HG02759 (cell line): ENCODE measurements around the gene PLEKHG3.

Source experiments
- ATAC-seq: cut with Tn5 transposase; IDR thresholded peaks from one replicate; pipeline ENCODE4 v1.9.1; 2021; ENCODE audit warnings: mild to moderate bottlenecking, moderate library complexity; ENCODE audit not compliant: unreplicated experiment

The PLEKHG3 gene

GRCh38 chr14:64706119-64706592 is 1.9 kb downstream of the PLEKHG3 start:
- ATAC-seq = no peak

DNA sequence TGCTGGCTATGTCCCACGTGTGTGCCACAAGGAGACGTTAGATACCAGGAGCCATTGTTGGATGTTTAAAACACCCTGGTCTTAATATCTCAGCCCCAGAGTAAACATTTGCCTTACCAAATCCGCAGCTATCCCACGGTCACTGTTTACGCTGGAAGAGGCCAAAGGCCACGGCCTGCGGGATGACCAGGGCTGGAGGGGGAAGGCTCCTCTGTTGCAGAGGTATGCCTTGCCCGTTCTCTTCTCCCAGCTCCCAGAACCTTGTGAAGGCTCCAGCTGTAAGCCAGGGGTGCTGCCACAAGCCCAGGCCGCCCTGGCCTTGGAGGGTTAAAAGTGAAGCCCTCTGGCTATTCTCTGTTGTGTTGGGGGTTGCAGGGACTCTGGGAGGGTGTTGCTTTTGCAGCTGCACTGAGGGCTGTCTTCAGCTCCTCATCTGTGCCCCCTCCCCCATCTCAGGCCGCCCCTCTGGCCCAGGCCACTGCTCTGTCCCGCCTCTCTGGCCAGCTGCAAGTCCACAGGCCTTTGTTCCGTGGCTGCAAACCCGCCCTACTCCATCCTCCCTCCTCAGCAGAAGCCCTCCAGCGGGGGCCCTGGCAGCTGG is 2.5 kb downstream of the PLEKHG3 start:
- no peak for ATAC-seq

DNA sequence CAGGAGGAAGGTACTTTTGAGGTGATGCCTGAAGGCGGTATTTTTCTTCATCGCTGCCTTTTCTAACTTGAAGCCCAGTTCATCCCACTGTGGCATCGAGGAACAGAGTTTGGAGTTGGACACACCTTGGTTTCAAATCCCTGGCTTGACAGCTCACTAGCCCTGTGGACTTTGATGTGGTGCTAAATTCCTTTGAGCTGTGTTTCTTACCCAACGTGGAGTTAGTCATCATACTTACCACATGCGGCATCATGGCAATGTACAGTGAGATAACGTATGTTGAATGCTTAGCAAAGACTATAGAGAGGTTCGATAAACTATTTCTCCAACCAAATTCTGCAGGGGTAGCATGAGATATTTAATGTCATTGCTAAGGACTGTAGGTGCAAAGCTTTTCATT is 3.4 kb downstream of the PLEKHG3 start:
- no peak for ATAC-seq

DNA sequence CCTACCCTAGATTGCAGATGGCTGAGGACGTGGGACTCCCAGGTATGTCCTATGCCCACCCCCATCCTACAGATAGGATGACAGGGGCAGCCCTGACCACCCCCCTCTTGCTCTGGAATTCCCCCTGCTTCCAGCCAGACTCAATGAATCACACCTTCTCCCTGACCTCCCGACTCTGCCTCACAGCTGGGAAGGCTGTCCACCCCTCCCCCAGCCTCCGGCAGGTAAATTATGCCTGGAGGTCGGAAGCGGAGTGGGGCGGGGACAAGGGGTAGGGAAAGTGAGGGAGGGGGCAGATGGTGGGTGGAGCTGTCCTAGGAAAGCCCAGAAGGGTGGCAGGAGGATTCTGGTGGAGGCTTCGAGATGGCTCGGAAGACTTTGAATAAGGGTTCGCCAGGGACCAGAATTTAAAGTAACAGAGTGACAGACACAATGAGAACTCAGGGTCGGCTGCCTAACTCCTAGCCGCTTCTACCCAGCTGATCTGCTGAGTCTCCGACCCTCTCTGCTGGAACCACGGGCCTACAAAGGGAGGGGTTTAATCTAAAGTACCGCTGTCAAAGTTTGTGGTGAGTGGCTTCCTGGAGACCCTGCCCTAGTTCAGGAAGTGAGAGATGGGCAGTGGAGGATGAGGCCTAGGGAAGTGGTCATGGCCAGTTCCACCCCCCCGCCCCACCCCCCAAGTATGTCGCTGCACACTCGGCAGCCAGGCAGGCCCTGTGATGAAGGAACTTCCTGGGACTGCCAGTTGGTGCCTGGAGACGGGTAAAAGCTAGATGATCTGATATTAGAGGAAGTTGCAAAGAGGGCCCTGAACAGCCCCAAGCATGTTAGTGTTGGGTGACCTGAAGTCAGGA is 4.2 kb downstream of the PLEKHG3 start:
- ATAC-seq = peak; percentile 33

DNA sequence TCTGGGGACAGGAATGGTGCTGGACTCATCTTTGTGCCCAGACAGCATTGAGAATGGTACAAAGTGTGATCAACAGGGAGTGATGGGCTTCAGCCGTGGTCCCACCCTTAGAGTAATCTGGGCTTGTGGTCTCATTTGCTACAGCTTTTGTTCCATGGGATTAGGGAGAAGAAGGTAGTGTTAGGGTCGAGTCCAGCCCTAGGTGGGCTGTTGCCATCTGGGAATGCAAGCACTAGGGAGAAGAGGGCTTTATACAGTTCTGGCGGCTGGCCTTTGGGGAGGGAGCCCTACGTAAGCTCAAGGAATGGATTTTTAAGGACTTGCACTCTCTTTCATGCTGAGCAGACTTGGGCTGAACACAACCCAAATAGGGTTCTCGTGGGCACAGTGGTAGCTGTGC is 4.9 kb downstream of the PLEKHG3 start:
- no peak for ATAC-seq

GRCh38 chr14:64711039-64711438 is 6.8 kb downstream of the PLEKHG3 start:
- no peak for ATAC-seq

GRCh38 chr14:64713677-64714076 is 9.5 kb downstream of the PLEKHG3 start:
- no peak for ATAC-seq

DNA sequence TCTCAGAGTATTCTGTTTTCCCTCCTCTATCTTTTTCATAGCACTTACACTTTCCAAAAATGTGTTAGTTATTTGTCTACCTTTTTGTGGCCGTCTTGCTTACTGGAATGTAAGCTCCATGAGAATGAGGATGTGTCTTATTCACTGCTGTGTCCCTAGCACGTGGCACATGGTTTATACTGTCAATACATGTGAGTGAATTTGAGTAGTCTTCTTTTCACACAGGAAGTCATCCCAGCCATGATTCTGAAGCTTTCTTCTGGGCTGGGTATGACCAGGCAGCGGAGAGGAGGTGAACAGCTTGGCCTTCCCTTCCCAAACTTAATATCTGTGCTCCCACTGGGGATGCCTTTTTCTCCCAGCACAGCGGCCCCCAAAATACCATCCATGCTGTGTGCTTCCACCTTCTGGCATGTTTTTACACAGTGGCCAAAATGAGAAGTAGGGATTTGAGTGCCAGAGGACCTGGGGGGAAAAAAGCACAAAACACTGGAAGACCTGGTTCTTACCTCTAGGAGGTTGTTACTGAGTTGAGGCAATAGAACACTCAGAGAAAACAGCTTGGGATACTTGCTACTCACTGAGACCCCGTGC is 10.3 kb downstream of the PLEKHG3 start:
- no peak for ATAC-seq

DNA sequence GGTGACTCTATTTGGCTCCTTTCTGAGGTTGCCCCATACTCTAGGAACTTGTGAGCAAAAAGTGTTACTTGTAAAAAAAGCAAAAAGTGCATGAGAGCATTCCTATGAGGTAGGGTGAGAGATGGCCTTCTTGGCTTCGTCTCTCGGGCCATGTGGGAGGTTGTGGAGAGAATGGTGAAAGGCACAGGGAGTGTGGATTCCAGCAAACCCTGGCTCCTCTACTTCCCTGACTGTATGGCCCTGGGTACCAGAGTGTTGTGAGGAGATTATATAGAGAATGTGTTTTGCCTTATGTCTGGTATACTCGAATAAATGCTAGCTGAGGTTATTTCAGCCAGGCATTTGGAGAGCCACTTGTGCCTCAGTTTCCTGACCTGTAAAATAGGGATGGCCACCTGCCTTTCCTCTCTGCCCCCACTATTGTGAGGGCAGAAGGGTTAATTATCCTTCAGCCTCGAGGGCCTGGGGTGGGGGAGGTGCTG is 11.0 kb downstream of the PLEKHG3 start:
- no peak for ATAC-seq

DNA sequence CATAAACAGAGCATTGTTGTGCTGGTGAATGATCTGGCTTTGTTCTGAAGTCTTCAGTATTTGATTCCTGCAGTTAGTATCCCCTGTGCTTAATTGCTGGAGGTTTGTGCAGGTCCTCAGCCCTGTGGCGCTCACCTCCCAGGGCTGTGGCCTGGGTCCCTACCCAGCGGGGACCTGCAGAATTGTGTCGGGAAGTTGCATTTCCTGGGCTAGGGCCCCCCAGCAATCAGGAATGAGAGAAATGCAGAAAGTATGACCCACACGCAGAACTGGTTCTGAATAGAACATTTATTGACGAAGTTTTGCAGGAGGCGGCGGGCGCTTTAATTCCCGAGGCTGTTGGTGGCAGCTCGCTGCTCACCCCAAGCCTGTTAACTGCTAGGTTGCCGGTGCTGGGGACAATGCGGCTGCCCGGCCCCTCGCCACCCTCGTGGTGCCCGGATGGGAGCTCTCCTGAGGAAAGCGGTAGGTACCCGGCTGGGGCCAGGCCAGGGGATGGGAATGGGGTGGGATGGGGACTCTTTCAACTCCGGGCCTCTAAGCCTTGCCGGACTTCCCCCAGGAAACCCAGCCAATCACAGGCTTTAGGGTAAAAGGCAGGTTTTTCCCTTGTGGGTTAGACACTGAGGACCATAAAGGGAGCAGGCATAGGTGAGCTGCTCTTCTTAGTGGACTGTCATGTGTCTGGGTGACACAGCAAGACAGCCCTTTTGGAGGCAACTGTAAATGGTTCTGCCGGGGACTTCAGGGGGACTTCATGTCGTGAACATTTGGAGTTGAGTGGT is 11.6 kb downstream of the PLEKHG3 start:
- no peak for ATAC-seq

DNA sequence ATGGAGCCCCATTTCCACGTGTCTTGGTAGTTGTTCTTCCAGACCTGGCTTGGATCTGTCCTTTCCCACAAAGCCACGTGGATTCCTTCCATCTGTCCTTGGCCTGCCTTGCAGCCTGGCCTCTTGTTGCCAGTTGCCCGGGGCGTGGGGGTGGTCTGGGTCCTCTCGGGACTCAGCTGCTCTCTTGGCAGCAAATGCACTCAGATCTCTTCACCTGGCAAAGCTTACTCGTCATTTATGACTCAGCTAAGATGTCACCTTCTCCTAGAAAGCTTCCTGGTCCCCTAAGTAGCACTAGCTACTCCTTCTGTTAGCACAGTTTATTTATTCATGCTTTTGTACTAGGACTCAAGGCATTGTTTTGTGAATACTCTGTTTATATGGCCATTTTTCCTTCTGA is 13.6 kb downstream of the PLEKHG3 start:
- no peak for ATAC-seq

DNA sequence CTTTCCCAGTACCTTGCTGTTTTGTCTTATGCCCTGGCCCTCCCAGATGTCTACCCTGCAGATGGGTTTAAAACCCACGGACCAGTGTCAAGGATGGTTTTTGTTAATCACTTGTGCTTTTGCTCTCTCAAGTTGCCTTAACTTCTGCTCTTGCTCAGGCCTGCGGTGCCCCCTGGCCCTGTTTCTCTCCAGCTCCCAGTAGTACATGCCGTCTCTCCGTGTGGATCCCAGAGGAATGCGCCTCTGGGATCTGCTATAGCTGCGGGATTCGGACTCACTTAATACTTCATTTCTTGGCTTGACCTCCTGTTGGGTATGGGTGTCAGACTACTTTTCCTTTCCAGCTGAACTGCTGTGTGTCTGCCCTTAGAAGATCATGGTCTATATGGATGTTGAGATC is 14.5 kb downstream of the PLEKHG3 start:
- ATAC-seq = no peak

GRCh38 chr14:64719601-64720000 is 15.4 kb downstream of the PLEKHG3 start:
- ATAC-seq = no peak

GRCh38 chr14:64720131-64720576 is 15.9 kb downstream of the PLEKHG3 start:
- ATAC-seq = no peak

GRCh38 chr14:64721391-64721791 is 17.2 kb downstream of the PLEKHG3 start:
- ATAC-seq = no peak

DNA sequence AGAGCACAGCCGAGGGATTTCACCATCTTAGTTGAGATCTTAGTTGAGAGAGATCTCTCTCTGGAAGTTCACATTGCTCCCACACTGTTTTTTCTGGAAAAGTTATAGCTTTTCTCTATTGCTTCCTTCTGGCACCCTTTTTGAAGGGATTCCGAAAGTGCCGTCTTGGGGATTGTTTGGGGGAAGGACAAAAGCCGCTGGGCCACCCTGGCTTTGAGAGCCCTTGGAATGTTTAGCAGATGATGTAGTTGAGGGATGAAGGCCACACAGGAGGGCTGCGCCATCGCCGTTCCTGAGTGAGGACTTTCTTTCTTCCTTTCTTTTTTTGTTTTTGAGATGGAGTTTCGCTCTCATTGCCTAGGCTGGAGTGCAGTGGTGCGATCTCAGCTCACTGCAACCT is 17.7 kb downstream of the PLEKHG3 start:
- no peak for ATAC-seq

DNA sequence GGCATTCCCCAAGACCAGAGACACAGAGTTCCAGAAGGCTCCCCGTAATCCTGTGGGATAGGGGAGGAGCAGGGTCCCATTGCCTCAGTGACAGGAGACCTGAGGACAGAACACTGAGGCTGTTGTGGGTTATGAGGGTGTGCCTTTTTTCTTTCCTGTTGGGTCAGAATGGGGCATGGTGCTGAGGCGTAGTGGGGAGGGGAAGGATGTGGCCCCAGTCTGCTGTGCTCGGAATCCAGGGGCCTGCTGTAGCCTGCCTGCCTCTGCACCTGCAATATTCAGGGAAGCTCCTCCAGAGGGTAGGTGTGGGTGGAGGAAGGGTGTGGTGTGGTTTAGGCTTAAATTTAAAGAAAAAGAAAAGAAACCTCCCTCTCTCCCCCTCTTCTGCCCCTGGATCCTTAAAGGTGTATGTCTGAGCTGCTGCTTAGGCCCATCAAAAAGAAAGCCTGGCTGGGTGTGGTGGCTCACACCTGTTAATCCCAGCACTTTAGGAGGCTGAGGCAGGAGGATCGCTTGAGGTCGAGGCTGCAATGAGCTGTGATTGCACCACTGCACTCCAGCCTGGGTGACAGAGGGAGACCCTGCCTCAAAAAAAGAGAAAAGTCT is 18.7 kb downstream of the PLEKHG3 start:
- ATAC-seq = no peak

DNA sequence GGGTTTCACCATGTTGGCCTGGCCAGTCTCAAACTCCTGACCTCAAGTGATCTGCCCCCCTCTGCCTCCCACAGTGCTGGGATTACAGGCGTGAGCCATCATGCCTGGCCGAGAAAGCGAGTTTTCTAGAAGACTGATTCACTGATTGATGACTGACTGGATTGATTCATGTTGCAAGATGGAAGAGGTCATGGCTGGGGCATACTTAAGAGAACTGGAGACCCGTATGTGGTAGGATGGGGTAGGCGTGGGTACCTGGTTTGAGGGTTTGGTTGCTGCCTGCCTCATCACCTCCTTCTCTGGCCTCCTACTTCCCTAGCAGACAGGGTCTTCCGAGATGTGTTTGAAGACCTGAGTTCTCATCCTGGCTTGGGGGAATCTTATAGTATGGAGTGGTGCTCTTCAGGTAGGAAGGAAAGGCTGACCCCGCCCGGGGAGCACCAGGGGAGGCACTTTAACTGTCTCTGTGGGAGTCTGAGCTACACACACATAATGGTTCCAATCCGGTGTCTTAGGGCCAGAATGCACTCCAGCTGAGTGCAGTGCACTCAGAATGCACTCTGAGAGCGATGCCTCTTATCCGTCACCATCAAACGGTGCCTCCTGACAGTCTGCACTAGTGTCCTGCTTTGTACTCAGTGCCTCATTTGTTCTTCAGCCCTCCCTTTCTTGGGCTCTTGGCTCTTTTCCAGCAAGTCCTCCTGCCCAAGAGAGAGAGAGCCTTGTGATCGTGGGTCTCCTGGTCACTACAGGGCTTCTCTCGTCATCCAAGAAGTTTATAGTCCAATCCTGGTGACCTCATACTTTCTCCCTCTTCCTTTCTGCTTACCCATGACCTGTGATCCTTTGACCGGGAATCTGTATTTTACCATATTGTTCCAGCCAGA is 19.7 kb downstream of the PLEKHG3 start:
- no peak for ATAC-seq

DNA sequence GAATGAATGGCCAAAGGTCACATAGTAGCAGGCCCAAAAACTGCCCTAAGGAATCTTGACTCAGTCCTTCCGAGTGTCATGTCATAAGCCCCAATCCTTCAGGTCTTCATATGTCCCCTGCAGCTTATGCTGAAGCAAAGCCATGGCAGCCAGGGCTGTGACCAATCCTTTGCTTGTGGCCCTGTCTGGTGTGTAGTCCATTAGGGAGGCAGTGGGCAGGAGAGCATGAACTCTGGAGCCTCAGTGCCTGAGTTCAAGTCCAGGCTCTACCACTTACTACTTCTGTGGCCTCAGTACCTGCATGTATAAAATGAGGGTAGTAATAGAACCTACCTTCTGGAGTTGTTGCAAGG is 20.3 kb downstream of the PLEKHG3 start:
- ATAC-seq = no peak
